ENCODE data around the gene FKBP10. TPM values are rescaled to one million over a fixed set of nuclear protein-coding genes. Genes with fewer than 3 reads are reported as not detected.

The FKBP10 gene
- total RNA-seq, 1 donor from 2014 or later = 10.4 TPM

DNA sequence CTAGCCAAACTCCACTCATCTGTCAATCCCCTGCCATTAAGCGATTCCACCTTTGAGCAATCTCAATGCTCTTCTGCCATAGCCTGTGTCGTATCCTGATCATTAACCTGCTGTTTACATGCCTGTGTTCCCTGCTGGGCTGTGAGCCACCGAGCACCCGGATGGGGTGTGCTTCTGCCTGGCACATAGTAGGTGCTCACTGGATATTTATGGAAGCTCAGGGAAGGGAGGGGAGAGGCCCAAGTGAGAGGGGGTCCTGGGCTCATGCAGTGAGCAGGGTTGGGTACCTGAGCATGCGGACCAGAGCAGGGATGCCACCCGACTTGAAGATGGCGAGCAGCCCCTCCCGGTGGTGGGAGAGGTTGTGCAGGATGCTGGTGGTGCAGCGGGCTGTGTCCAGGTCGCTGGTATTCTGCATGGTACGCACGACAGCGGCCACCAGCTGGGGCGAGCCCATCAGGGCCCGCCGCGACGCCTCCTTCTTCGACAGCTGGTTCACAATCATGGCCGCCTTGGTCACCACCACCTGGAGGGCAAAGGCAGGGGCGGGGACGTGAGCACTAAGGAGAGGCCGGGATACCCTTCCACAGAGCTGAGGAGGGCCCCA is 44.0 kb upstream of the FKBP10 start:
- TF ChIP-seq, protein P1, sequence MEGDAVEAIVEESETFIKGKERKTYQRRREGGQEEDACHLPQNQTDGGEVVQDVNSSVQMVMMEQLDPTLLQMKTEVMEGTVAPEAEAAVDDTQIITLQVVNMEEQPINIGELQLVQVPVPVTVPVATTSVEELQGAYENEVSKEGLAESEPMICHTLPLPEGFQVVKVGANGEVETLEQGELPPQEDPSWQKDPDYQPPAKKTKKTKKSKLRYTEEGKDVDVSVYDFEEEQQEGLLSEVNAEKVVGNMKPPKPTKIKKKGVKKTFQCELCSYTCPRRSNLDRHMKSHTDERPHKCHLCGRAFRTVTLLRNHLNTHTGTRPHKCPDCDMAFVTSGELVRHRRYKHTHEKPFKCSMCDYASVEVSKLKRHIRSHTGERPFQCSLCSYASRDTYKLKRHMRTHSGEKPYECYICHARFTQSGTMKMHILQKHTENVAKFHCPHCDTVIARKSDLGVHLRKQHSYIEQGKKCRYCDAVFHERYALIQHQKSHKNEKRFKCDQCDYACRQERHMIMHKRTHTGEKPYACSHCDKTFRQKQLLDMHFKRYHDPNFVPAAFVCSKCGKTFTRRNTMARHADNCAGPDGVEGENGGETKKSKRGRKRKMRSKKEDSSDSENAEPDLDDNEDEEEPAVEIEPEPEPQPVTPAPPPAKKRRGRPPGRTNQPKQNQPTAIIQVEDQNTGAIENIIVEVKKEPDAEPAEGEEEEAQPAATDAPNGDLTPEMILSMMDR (IDR thresholded peaks at IDR 0.05; ENCODE audit: borderline replicate concordance) = no peak
- peaks cover 93% of the 10 kb centered on the region for H3K36me3 ChIP-seq
- no peak for DNase-seq
- no peak overlapping the region for H3K27ac ChIP-seq (replicated peaks)
- intact Hi-C loops (cut with micrococcal nuclease) = no loop called here
- no peaks in the 10 kb centered on the region for H3K27me3 ChIP-seq (ENCODE audit: low read depth)
- no peak overlapping the region for H3K4me3 ChIP-seq
- peaks cover 21% of the 10 kb centered on the region for H3K4me1 ChIP-seq
- no peaks in the 10 kb centered on the region for H3K9me3 ChIP-seq (replicated peaks)

DNA sequence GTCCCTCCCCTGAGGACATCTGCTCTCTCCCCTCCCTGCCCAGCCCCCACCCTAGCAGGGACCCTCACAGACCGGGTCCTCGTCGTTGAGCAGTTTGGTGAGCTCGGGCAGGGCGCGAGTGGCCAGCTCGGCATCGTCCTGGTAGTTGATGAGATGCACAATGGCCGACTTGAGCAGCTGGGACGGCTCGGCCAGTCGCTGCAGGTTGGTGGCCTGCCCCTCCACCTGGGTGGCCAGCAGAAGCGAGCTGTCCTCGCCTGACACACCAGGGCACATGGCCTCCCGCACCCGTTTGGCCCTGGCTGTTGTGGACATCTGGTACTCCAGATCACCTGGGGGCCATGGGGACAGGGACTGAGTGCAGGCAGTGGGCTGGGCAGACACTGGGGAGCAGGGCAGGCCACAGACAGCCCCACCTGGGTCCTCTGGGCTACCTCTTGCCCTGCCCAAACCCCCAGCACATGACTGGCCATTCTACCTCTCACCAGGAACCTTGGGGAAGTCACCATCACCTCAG is 43.4 kb upstream of the FKBP10 start:
- Histone ChIP-seq H3K4me1 (peaks cover 28% of the 10 kb centered on the region), H3K4me3 (no peak overlapping the region), H3K36me3 (peaks cover 87% of the 10 kb centered on the region), H3K9me3 (replicated peaks) (no peaks in the 10 kb centered on the region), H3K27ac (replicated peaks) (no peak overlapping the region), H3K27me3 (ENCODE audit: low read depth) (no peaks in the 10 kb centered on the region)
- TF ChIP-seq, protein P1 (IDR thresholded peaks at IDR 0.05; ENCODE audit: borderline replicate concordance) = no peak
- no peak for DNase-seq
- intact Hi-C loops (cut with micrococcal nuclease) = no loop called here

GRCh38 chr17:41769985-41770384 is 42.8 kb upstream of the FKBP10 start:
- TF ChIP-seq, protein P1 (IDR thresholded peaks at IDR 0.05; ENCODE audit: borderline replicate concordance) = no peak
- Histone ChIP-seq H3K27ac (replicated peaks) (no peak overlapping the region), H3K9me3 (replicated peaks) (no peaks in the 10 kb centered on the region), H3K4me1 (peaks cover 33% of the 10 kb centered on the region), H3K27me3 (ENCODE audit: low read depth) (no peaks in the 10 kb centered on the region), H3K4me3 (no peak overlapping the region), H3K36me3 (peaks cover 85% of the 10 kb centered on the region)
- intact Hi-C loops (cut with micrococcal nuclease) = no loop called here
- DNase-seq = no peak

DNA sequence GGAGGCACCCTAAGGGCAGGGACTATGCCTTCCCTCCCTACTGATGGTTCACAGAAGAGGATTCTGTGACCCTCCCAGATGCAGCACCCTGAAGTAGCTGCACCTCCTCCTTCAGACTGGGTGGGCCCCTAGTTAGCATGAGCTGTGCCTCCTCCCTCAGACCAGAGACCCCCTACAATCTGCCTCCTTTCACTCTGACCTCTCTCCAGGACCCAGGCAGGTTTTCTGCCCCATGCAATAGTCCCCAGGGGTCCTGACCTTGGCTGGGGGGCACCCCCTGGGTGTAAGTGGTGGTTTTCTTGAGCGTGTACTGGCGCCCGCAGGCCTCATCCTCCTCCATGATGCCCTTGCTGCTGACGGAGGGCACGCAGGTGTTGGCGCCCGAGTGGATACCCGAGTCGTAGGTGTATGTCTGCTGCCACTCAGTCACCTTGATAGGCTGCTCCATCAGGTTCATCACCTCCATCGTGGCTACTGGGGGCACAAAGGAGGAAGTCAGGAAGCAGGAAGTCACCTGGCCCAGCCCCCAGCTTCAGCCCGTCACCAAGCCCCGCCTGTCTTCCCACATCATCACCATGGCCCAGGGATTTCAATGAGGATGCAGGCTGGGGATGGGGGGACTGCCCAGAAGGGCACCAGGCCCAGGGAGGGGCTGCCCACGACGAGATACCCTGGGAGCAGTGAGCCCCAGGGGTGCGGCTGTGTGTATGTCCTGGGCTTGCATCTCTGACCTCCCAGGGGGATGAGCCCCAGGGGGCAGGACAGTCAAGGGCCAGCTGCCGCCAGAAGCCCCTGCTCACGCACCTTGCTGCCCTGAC is 41.2 kb upstream of the FKBP10 start:
- H3K4me1 ChIP-seq = peaks cover 50% of the 10 kb centered on the region
- H3K4me3 ChIP-seq = no peak overlapping the region
- no peaks in the 10 kb centered on the region for H3K27me3 ChIP-seq (ENCODE audit: low read depth)
- no peak for DNase-seq
- peaks cover 69% of the 10 kb centered on the region for H3K36me3 ChIP-seq
- peak overlapping the region; percentile 97 for H3K27ac ChIP-seq (replicated peaks)
- intact Hi-C loops (cut with micrococcal nuclease) = no loop called here
- TF ChIP-seq, protein P1 (IDR thresholded peaks at IDR 0.05; ENCODE audit: borderline replicate concordance) = no peak
- no peaks in the 10 kb centered on the region for H3K9me3 ChIP-seq (replicated peaks)

DNA sequence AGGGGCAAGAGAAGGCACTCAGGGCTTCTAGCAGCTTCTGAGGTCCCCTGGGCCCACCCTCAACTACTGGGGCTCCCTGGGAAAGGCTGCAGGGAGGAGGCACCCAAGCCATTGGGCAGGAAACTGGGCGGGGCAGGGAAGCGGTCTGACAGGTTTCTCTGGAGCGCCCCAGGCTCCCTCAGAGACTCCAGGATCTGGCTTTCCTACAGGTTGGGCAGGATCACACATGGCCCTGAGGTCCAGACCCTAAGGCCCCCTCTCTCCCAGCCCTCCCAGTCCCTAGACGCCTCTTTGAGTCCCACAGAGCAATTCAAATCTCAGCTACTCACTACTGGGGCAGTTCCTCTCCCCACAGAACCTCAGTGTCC is 40.6 kb upstream of the FKBP10 start:
- intact Hi-C loops (cut with micrococcal nuclease) = no loop called here
- Histone ChIP-seq H3K27me3 (ENCODE audit: low read depth) (no peaks in the 10 kb centered on the region), H3K9me3 (replicated peaks) (no peaks in the 10 kb centered on the region), H3K4me1 (peaks cover 56% of the 10 kb centered on the region), H3K36me3 (peaks cover 63% of the 10 kb centered on the region), H3K4me3 (no peak overlapping the region), H3K27ac (replicated peaks) (peak overlapping the region; percentile 97)
- TF ChIP-seq, protein P1 (IDR thresholded peaks at IDR 0.05; ENCODE audit: borderline replicate concordance) = no peak
- DNase-seq = no peak
